Testis (tissue), 2 donors: ENCODE data around the gene ARHGAP44.

Experiments
- CTCF ChIP-seq, 3 experiments: fragments of 450-650 bp in 2 of 3; fragments of 200-600 bp in 1 of 3; sonication (generic) in 1 of 3; IDR thresholded peaks; one replicate each; pipeline ENCODE4 v1.5.1; 2016 to 2019; ENCODE audit warnings: antibody characterized with exemption in 3 of 3, mild to moderate bottlenecking in 2 of 3, moderate library complexity in 1 of 3
- POLR2A ChIP-seq: fragments of 450-650 bp; IDR thresholded peaks from one replicate; pipeline ENCODE4 v1.6.1; 2017; ENCODE audit warnings: antibody characterized with exemption, mild to moderate bottlenecking, moderate library complexity

- TF ChIP-seq CTCF (IDR thresholded peaks at IDR 0.05) (no peak), POLR2A (no peak)
Observed at GRCh38 chr17:12765548-12765947, 23.8 kb upstream of the ARHGAP44 start.
